Natural killer cell (primary cell): ENCODE measurements around the gene PIK3R5. TPM values are rescaled to one million over a fixed set of nuclear protein-coding genes. Genes with fewer than 3 reads are reported as not detected.

Experiments used
- ATAC-seq, 3 donors: fragments of 150-1000 bp in 2 of 3; fragments of 200-7000 bp in 1 of 3; cut with Tn5 transposase; 1 replicate in 1 of 3; 2 replicates in 2 of 3; pipeline ENCODE4 v1.10.0; 2021; ENCODE audit warnings: mild to moderate bottlenecking in 2 of 3, moderate library complexity in 2 of 3
- DNase-seq, 2 donors: peaks; one replicate each; pipeline versions ENCODE4 v3.0.0 to v3.0.0-alpha.2; 2013 to 2021; ENCODE audit warnings: mixed read lengths in 1 of 2
- H3K27ac ChIP-seq: one replicate; pipeline ENCODE4 v1.5.1; 2013; ENCODE audit warnings: mild to moderate bottlenecking, low read length
- H3K27me3 ChIP-seq: one replicate; pipeline ENCODE4 v1.6.1; 2013; ENCODE audit warnings: low read length; ENCODE audit not compliant: control insufficient read depth, insufficient read depth
- H3K36me3 ChIP-seq: one replicate; pipeline ENCODE4 v1.6.1; 2013; ENCODE audit warnings: low read length; ENCODE audit not compliant: control insufficient read depth, insufficient read depth
- H3K4me1 ChIP-seq: one replicate; pipeline ENCODE4 v1.6.1; 2013; ENCODE audit warnings: low read length; ENCODE audit not compliant: control insufficient read depth, insufficient read depth
- H3K4me3 ChIP-seq: one replicate; pipeline ENCODE4 v1.5.1; 2013; ENCODE audit warnings: low read length
- H3K9me3 ChIP-seq: one replicate; pipeline ENCODE4 v1.6.1; 2013; ENCODE audit warnings: low read length; ENCODE audit not compliant: control insufficient read depth, insufficient read depth
- H3K27ac Mint-ChIP-seq, 2 donors: one replicate each; pipeline ENCODE4 v1.8.0; 2022; ENCODE audit warnings: mild to moderate bottlenecking in 2 of 2, mixed read lengths in 2 of 2, moderate library complexity in 1 of 2
- H3K27me3 Mint-ChIP-seq, 2 donors: one replicate each; pipeline ENCODE4 v1.8.0; 2022; ENCODE audit warnings: low read depth in 2 of 2, mixed read lengths in 2 of 2
- H3K36me3 Mint-ChIP-seq: one replicate; pipeline ENCODE4 v1.8.0; 2022; ENCODE audit warnings: mixed read lengths
- H3K4me1 Mint-ChIP-seq, 2 donors: one replicate each; pipeline ENCODE4 v1.8.0; 2022; ENCODE audit warnings: mixed read lengths in 2 of 2
- H3K4me3 Mint-ChIP-seq: one replicate; pipeline ENCODE4 v1.8.0; 2022; ENCODE audit warnings: mild to moderate bottlenecking, moderate library complexity, mixed read lengths
- H3K9me3 Mint-ChIP-seq, 2 donors: one replicate each; pipeline ENCODE4 v1.8.0; 2022; ENCODE audit warnings: mixed read lengths in 2 of 2
- CTCF ChIP-seq: fragments of 200-600 bp; IDR thresholded peaks from one replicate; pipeline ENCODE4 v1.8.0; 2022; ENCODE audit warnings: antibody characterized with exemption
- WGBS: methylation state at CpG from one replicate; pipeline ENCODE4 v1.1.7; 2013; ENCODE audit warnings: missing lambda C conversion rate; ENCODE audit not compliant: insufficient coverage; 5-methylcytosine and 5-hydroxymethylcytosine counted together
- intact Hi-C: fragments of 100-400 bp; cut with micrococcal nuclease; formaldehyde crosslinking; loops from one replicate; pipeline ENCODE4 v1.14.2; 2022
- total RNA-seq, 4 donors: library from RNA; stranded (reverse); fragments of 120-200 nt in 1 of 4; gene quantifications; one replicate each; pipeline versions ENCODE4 v1.2.3 to v1.2.4, GENCODE V29; 2013 to 2022

The PIK3R5 gene
- total RNA-seq, 3 donors from 2014 or later (not counting 1 experiment from before 2014, with no cell fraction given) = 254 to 364 (median 348) TPM

DNA sequence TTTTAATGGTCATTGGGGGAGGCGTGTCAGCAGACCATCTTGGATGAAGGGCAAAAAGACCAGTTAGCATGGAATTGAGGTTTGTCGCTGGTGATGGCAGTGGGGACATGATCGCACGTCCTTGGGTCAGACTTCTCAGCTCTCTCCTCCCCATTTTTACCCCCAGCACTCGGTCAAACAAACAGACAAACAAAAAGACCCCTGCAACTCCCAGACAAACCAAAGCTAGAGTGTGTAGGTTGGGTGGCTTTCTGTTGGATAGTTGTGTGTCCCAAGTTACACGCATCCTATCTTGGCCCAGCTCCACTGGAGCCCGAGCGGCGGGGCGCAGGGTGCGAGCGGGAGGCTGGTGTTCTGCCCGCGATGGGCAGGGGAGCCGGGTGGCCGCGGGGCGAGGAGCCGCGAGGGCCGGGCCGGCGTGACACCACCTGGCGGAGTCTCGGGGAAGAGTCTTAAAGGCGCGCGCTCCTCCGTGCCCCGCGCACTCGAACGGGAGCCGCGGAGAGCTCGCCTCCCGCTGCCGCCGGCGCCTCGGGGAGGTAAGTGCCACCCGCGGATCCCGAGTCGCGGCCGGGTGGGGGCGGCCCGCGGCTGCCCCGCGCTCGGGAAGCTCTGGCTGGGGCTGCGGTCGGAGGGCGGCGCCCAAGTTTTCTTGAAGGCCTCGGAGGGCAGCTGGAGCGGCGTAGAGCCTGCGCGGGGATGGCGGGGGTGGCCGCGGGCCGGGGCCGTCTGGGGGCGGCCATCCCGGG, 37.3 kb upstream of the PIK3R5 start:
- no peaks in the 10 kb centered on the region for H3K9me3 ChIP-seq
- WGBS = under 1% methylated on average over 64 of the region's 69 CpGs
- H3K4me3 Mint-ChIP-seq = peak overlapping the region; percentile 43
- peak; percentile 54 to 73 (median 60) for ATAC-seq
- H3K36me3 ChIP-seq = no peaks in the 10 kb centered on the region
- TF ChIP-seq CTCF = no peak
- H3K4me3 ChIP-seq = no peak overlapping the region
- H3K4me1 Mint-ChIP-seq = peaks cover 10 to 15% of the 10 kb centered on the region in 2 donors
- no peak overlapping the region for H3K27ac Mint-ChIP-seq
- H3K4me1 ChIP-seq = peaks cover 15% of the 10 kb centered on the region
- H3K27ac ChIP-seq = no peak overlapping the region
- peaks cover 28% of the 10 kb centered on the region for H3K27me3 ChIP-seq
- peaks cover 64 to 70% of the 10 kb centered on the region in 2 donors for H3K27me3 Mint-ChIP-seq
- no peaks in the 10 kb centered on the region for H3K36me3 Mint-ChIP-seq
- intact Hi-C loops = loop anchor here (10.0 kb wide), 1 partner anchor 218 kb away; no protein-coding TSS in a partner anchor
- peak; percentile 26 to 60 for DNase-seq
- no peaks in the 10 kb centered on the region for H3K9me3 Mint-ChIP-seq

- Mint-ChIP-seq H3K4me3 (peak overlapping the region; percentile 43), H3K9me3 (no peaks in the 10 kb centered on the region), H3K36me3 (no peaks in the 10 kb centered on the region), H3K4me1 (peaks cover 10 to 15% of the 10 kb centered on the region in 2 donors), H3K27ac (no peak overlapping the region), H3K27me3 (peaks cover 59 to 64% of the 10 kb centered on the region in 2 donors)
- Histone ChIP-seq H3K4me1 (peaks cover 15% of the 10 kb centered on the region), H3K27ac (no peak overlapping the region), H3K4me3 (no peak overlapping the region), H3K27me3 (peaks cover 28% of the 10 kb centered on the region), H3K9me3 (no peaks in the 10 kb centered on the region), H3K36me3 (no peaks in the 10 kb centered on the region)
- peak in 1 of 2 donors; percentile 25 for DNase-seq
- TF ChIP-seq CTCF = no peak
- ATAC-seq = no peak
- 21% methylated on average over 15 of the region's 15 CpGs for WGBS
- intact Hi-C loops = loop anchor here (10.0 kb wide), 1 partner anchor 217 kb away; no protein-coding TSS in a partner anchor
These were observed 36.7 kb upstream of the PIK3R5 start for GRCh38 chr17:9002227-9002605.

DNA sequence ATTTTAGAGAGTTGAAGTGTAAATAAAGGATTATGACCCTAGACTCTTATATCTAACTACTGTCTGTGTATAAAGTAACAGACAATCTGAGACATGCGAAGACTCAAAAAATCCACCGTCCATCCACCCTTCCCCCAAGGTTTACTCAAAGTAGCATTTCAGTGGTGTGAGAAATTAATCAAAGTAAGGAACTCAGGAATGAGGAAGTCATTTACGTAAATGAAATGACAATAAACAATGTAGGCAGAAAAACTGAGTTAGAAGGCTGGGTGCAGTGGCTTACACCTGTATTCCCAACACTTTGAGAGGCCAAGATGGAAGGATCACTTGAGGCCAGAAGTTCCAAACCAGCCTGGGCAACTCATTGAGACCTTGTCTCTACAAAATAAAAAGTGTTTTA, 36.1 kb upstream of the PIK3R5 start:
- 7% methylated on average over 1 of the region's 3 CpGs for WGBS
- no peak for DNase-seq
- peaks cover 55 to 57% of the 10 kb centered on the region in 2 donors for H3K27me3 Mint-ChIP-seq
- intact Hi-C loops = loop anchor here (10.0 kb wide), 1 partner anchor 217 kb away; no protein-coding TSS in a partner anchor
- H3K4me3 Mint-ChIP-seq = peak overlapping the region; percentile 13
- peaks cover 10 to 15% of the 10 kb centered on the region in 2 donors for H3K4me1 Mint-ChIP-seq
- ATAC-seq = no peak
- Histone ChIP-seq H3K4me3 (no peak overlapping the region), H3K27ac (no peak overlapping the region), H3K27me3 (peaks cover 28% of the 10 kb centered on the region), H3K4me1 (peaks cover 15% of the 10 kb centered on the region), H3K9me3 (no peaks in the 10 kb centered on the region), H3K36me3 (no peaks in the 10 kb centered on the region)
- TF ChIP-seq CTCF = no peak
- H3K36me3 Mint-ChIP-seq = no peaks in the 10 kb centered on the region
- no peaks in the 10 kb centered on the region for H3K9me3 Mint-ChIP-seq
- no peak overlapping the region for H3K27ac Mint-ChIP-seq
